Heart left ventricle (tissue), 16 donors: ENCODE data around the gene POLD2. TPM values are rescaled to one million over a fixed set of nuclear protein-coding genes. Genes with fewer than 3 reads are reported as not detected.
"Not testable (repeated sequence)": the region's sequence is repeated elsewhere in the genome, so short reads cannot be mapped to it uniquely, and the experiment has no call there.

Source experiments
- ATAC-seq, 4 donors: fragments of 200-7000 bp; cut with Tn5 transposase; one replicate each; pipeline ENCODE4 v1.9.1; 2020 to 2022; ENCODE audit warnings: moderate library complexity in 4 of 4, mild to moderate bottlenecking in 3 of 4, moderate number of reproducible peaks in 1 of 4
- DNase-seq, 5 donors: peaks; one replicate each; pipeline ENCODE4 v3.0.0-alpha.2; 2020
- H3K27ac ChIP-seq, 12 donors: fragments of 200-600 bp; sonication (generic) in 4 of 12; one replicate each; pipeline versions ENCODE4 v1.5.0 to v1.8.0; 2016 to 2022; ENCODE audit warnings: mild to moderate bottlenecking in 2 of 12
- H3K27me3 ChIP-seq, 9 donors: fragments of 200-600 bp; sonication (generic) in 2 of 9; one replicate each; pipeline versions ENCODE4 v1.5.1 to v1.8.0; 2016 to 2022; ENCODE audit warnings: mild to moderate bottlenecking in 3 of 9
- H3K36me3 ChIP-seq, 9 donors: fragments of 200-600 bp; sonication (generic) in 2 of 9; one replicate each; pipeline versions ENCODE4 v1.5.0 to v1.8.0; 2018 to 2022; ENCODE audit warnings: mild to moderate bottlenecking in 2 of 9
- H3K4me1 ChIP-seq, 12 donors: fragments of 200-600 bp; sonication (generic) in 4 of 12; one replicate each; pipeline versions ENCODE4 v1.5.0 to v1.8.0; 2016 to 2022; ENCODE audit warnings: mild to moderate bottlenecking in 3 of 12
- H3K4me3 ChIP-seq, 12 donors: fragments of 200-600 bp; sonication (generic) in 4 of 12; one replicate each; pipeline versions ENCODE4 v1.5.0 to v1.8.0; 2017 to 2022; ENCODE audit warnings: mild to moderate bottlenecking in 9 of 12, moderate library complexity in 4 of 12
- H3K9me3 ChIP-seq, 12 donors: fragments of 200-600 bp; sonication (generic) in 4 of 12; one replicate each; pipeline versions ENCODE4 v1.5.0 to v1.8.0; 2016 to 2022; ENCODE audit warnings: mild to moderate bottlenecking in 1 of 12
- CTCF ChIP-seq, 12 donors: fragments of 200-600 bp; sonication (generic) in 4 of 12; IDR thresholded peaks; one replicate each; pipeline versions ENCODE4 v1.5.0 to v1.8.0; 2018 to 2022; ENCODE audit warnings: antibody characterized with exemption in 12 of 12, mild to moderate bottlenecking in 5 of 12
- POLR2A ChIP-seq, 2 donors: fragments of 450-650 bp; IDR thresholded peaks; one replicate each; pipeline ENCODE4 v1.6.1; 2017; ENCODE audit warnings: antibody characterized with exemption in 2 of 2, mild to moderate bottlenecking in 2 of 2, moderate library complexity in 2 of 2
- WGBS, 4 donors: extraction: QIAGEN DNeasy Blood & Tissue Kit in 2 of 4; methylation state at CpG; one replicate each; pipeline versions ENCODE4 v1.1.5 to v1.1.7; 2013 to 2018; 5-methylcytosine and 5-hydroxymethylcytosine counted together
- intact Hi-C, 10 donors: fragments of 100-400 bp; cut with DNase I; formaldehyde crosslinking; loops; one replicate each; pipeline versions ENCODE4 v1.11.1 to v1.14.2; 2022
- long read RNA-seq, 3 donors: library from polyadenylated mRNA; unstranded; transcript quantifications; one replicate each; pipeline ENCODE4 v2.0.0, GENCODE V29; 2020 to 2021
- polyA plus RNA-seq, 2 donors: library from polyadenylated mRNA; stranded (reverse); fragments of 200-250 nt; gene quantifications; one replicate each; pipeline ENCODE4 v1.2.3, GENCODE V29; 2013
- total RNA-seq, 9 donors: library from RNA; depleted of rRNA in 2 of 9; stranded (reverse); fragments of >200 nt in 2 of 9; fragmentation: NEBNext Ultra II Directional in 3 of 9; extraction: Animal tissue kit (Norgen Biotek cat#: 25700) in 3 of 9; gene quantifications; one replicate each; pipeline versions ENCODE4 v1.1.0 to v1.2.4, GENCODE V29; 2016 to 2023
- donor health status: ischemic (EF 13 %, LVEDD 7.1; RV severe dilation, severe dysfunction).
- donor health status: healthy with polysubstance abuse.
- donor health status: DM: no; HTN: yes; CAD: no.
- donor health status: DM: no; HTN: no; CAD: no.
- donor health status: ischemic (EF 25% LVEDD 6.9; RV normal size, moderate dysfunction).
- donor health status: ischemic (EF 25% LVEDD 5.7; RV mildly dilated, moderate dysfunction).
- donor health status: healthy.
- donor health status: DM: yes; HTN: yes; CAD: no.
- donor health status: ischemic (EF 35%, LVEDD 5.7; RV mildly dilated, moderate dysfunction).
- donor health status: nonischemic (EF 11% LVEDD 7.7; RV severe dilation, severe dysfunction).
- donor health status: DM: yes; HTN: yes; CAD: no.
- donor health status: PGD.
- donor health status: ischemic (EF 29% LVEDD 5.4; RV normal size, mild dysfunction).
- donor health status: nonischemic (EF 23%, LVEDD 6.1; RV moderate dilation, normal function).

POLD2 gene
- total RNA-seq, result 100 to 1,000 TPM in 1 of 9 donors, 10 to 100 TPM in 8; 74.1 to 150 (median 89.2) TPM
- polyA plus RNA-seq, result 100 to 1,000 TPM in 1 of 2 donors, 10 to 100 TPM in 1; 67.0 to 176 TPM
- long read RNA-seq, donor 1, transcript POLD2-207 (11 exons, 1,659 nt), result minor isoform, 11 of 149 reads
- long read RNA-seq, donor 1, transcript POLD2-218 (11 exons, 1,619 nt), result major isoform, 86 of 149 reads
- long read RNA-seq, donor 1, partial matches to known transcripts, result 30 of 149 reads
- long read RNA-seq, donor 1, other reads (novel, unspliced or antisense), result 22 of 149 reads
- long read RNA-seq, donor 2, transcript POLD2-207 (11 exons, 1,659 nt), result minor isoform, 46 of 466 reads
- long read RNA-seq, donor 2, transcript POLD2-218 (11 exons, 1,619 nt), result major isoform, 299 of 466 reads
- long read RNA-seq, donor 2, partial matches to known transcripts, result 62 of 466 reads
- long read RNA-seq, donor 2, other reads (novel, unspliced or antisense), result 58 of 466 reads
- long read RNA-seq, donor 3, transcript POLD2-207 (11 exons, 1,659 nt), result minor isoform, 10 of 177 reads
- long read RNA-seq, donor 3, transcript POLD2-218 (11 exons, 1,619 nt), result major isoform, 104 of 177 reads
- long read RNA-seq, donor 3, partial matches to known transcripts, result 35 of 177 reads
- long read RNA-seq, donor 3, other reads (novel, unspliced or antisense), result 27 of 177 reads

- WGBS, 4 donors, result 0 to 1% (median 1%) methylated on average over 52 to 86 of the region's 86 CpGs
- Histone ChIP-seq H3K9me3 (peaks cover 0 to 6% (median 0%) of the 10 kb centered on the region in 12 donors), H3K27ac (peak within 1 kb of the TSS; percentile 71 to 94 (median 86)), H3K4me3 (peak within 1 kb of the TSS; percentile 58 to 89 (median 77)), H3K36me3 (peaks cover 0 to 27% (median 19%) of the 10 kb centered on the region in 9 donors), H3K4me1 (peaks cover 0 to 38% (median 18%) of the 10 kb centered on the region in 12 donors), H3K27me3 (no peaks in the 10 kb centered on the region)
- TF ChIP-seq POLR2A (IDR thresholded peaks at IDR 0.05) (peak in 1 of 2 donors; percentile 53), CTCF (IDR thresholded peaks at IDR 0.05) (peak in 3 of 12 donors; percentile 14 to 22 (median 18))
- DNase-seq (peak; percentile 99), ATAC-seq (peak; percentile 98 to 99 (median 99))
- intact Hi-C loops, result loop anchor here in 9 of 10 donors (1.0 to 10.0 kb wide), 5 partner anchors 41 to 71 kb away; partner anchors contain the start of gene POLM (in 8 of the 9)
These were observed at the start of gene POLD2 for GRCh38 chr7:44123190-44124003. Gene POLD2, minus strand, starts transcription at chr7:44123548. Its CDS starts 1,495 bp downstream, at chr7:44122053.

- TF ChIP-seq POLR2A (IDR thresholded peaks at IDR 0.05) (no peak), CTCF (IDR thresholded peaks at IDR 0.05) (no peak)
- Histone ChIP-seq H3K4me3 (no peak overlapping the region), H3K27me3 (peaks cover 0 to 5% (median 0%) of the 10 kb centered on the region in 9 donors), H3K9me3 (no peaks in the 10 kb centered on the region), H3K27ac (no peak overlapping the region), H3K36me3 (no peaks in the 10 kb centered on the region), H3K4me1 (peaks cover 0 to 5% (median 0%) of the 10 kb centered on the region in 12 donors)
- no peak for ATAC-seq
- DNase-seq, result no peak
- intact Hi-C loops, result no loop called here
- 63 to 67% (median 65%) methylated on average over 6 of the region's 6 CpGs for WGBS, 4 donors
These were observed 49.6 kb upstream of the POLD2 start for GRCh38 chr7:44172803-44173424.

- Histone ChIP-seq H3K27ac (no peak overlapping the region), H3K4me1 (peaks cover 0 to under 1% (median 0%) of the 10 kb centered on the region in 12 donors), H3K27me3 (peaks cover 0 to 3% (median 0%) of the 10 kb centered on the region in 9 donors), H3K9me3 (no peaks in the 10 kb centered on the region), H3K4me3 (no peak overlapping the region), H3K36me3 (no peaks in the 10 kb centered on the region)
- TF ChIP-seq CTCF (IDR thresholded peaks at IDR 0.05) (no peak), POLR2A (IDR thresholded peaks at IDR 0.05) (no peak)
- no peak for DNase-seq
- intact Hi-C loops, result no loop called here
- no peak for ATAC-seq
These were observed 49.0 kb upstream of the POLD2 start for GRCh38 chr7:44172352-44172751.

- ATAC-seq, H3K36me3 ChIP-seq, H3K27me3 ChIP-seq, H3K9me3 ChIP-seq, H3K4me1 ChIP-seq, DNase-seq, H3K4me3 ChIP-seq, intact Hi-C loops, H3K27ac ChIP-seq: not testable (repeated sequence)
- WGBS, 4 donors, result 89 to 94% (median 91%) methylated on average over 9 of the region's 9 CpGs
These were observed 48.6 kb upstream of the POLD2 start for GRCh38 chr7:44171901-44172300.
